Smooth muscle cell (in vitro differentiated cells): ENCODE results near the gene PHF20. TPM values are rescaled to one million over a fixed set of nuclear protein-coding genes. Genes with fewer than 3 reads are reported as not detected.
"Not testable (repeated sequence)": the region's sequence is repeated elsewhere in the genome, so short reads cannot be mapped to it uniquely, and the experiment has no call there.

Experiments
- DNase-seq: peaks from one replicate; lab custom pipeline; 2025; ENCODE audit not compliant: unreplicated experiment; lab: John Stamatoyannopoulos, UW
- H2AFZ ChIP-seq: fragments of 200-600 bp; sonication (generic); 2 replicates; pipeline ENCODE4 v1.6.0; 2016; ENCODE audit warnings: antibody characterized with exemption, low read depth, mild to moderate bottlenecking
- H3F3A ChIP-seq: fragments of 200-600 bp; sonication (generic); 2 replicates; pipeline ENCODE4 v1.6.0; 2017; ENCODE audit warnings: antibody characterized with exemption, low read depth
- H3K27ac ChIP-seq: fragments of 200-600 bp; sonication (generic); 2 replicates; pipeline ENCODE4 v1.5.1; 2016; ENCODE audit warnings: low read depth, mild to moderate bottlenecking
- H3K27me3 ChIP-seq: fragments of 200-600 bp; sonication (generic); 2 replicates; pipeline ENCODE4 v1.6.1; 2016; ENCODE audit warnings: low read depth, mild to moderate bottlenecking
- H3K36me3 ChIP-seq: fragments of 200-600 bp; sonication (generic); 2 replicates; pipeline ENCODE4 v1.5.1; 2016; ENCODE audit warnings: low read depth
- H3K4me1 ChIP-seq: fragments of 200-600 bp; sonication (generic); 2 replicates; pipeline ENCODE4 v1.5.1; 2016; ENCODE audit warnings: low read depth
- H3K4me2 ChIP-seq: fragments of 200-600 bp; sonication (generic); 2 replicates; pipeline ENCODE4 v1.6.0; 2016; ENCODE audit warnings: mild to moderate bottlenecking
- H3K4me3 ChIP-seq: fragments of 200-600 bp; sonication (generic); 2 replicates; pipeline ENCODE4 v1.5.1; 2016; ENCODE audit warnings: mild to moderate bottlenecking
- H3K79me2 ChIP-seq: fragments of 200-600 bp; sonication (generic); 2 replicates; pipeline ENCODE4 v1.6.0; 2016; ENCODE audit warnings: low read depth, mild to moderate bottlenecking
- H3K9ac ChIP-seq: fragments of 200-600 bp; sonication (generic); 2 replicates; pipeline ENCODE4 v1.6.0; 2016; ENCODE audit warnings: low read depth
- H3K9me3 ChIP-seq: fragments of 200-600 bp; sonication (generic); replicated peaks from 2 replicates; pipeline ENCODE4 v1.5.1; 2016; ENCODE audit warnings: low read depth
- H4K20me1 ChIP-seq: fragments of 200-600 bp; sonication (generic); 2 replicates; pipeline ENCODE4 v1.6.0; 2016; ENCODE audit warnings: low read depth
- CTCF ChIP-seq: fragments of 200-600 bp; sonication (generic); IDR thresholded peaks from 2 replicates; pipeline ENCODE4 v1.5.1; 2017; ENCODE audit warnings: borderline replicate concordance, mild to moderate bottlenecking, antibody characterized with exemption; ENCODE audit not compliant: insufficient read depth, poor library complexity, severe bottlenecking
- WGBS: methylation state at CpG from one replicate; pipeline ENCODE4 v1.1.7; 2016; ENCODE audit warnings: low lambda C conversion rate; 5-methylcytosine and 5-hydroxymethylcytosine counted together
- polyA plus RNA-seq: library from polyadenylated mRNA; unstranded; fragments of >200 nt; fragmentation: Nextera tagmentation; extraction: Ambion mirVana; gene quantifications from 2 replicates; pipeline ENCODE4 v1.2.1, GENCODE V29; 2016
- total RNA-seq: library from RNA; depleted of rRNA; stranded (reverse); fragments of >200 nt; gene quantifications from 2 replicates; pipeline ENCODE4 v1.2.3, GENCODE V29; 2014

Gene PHF20
- total and polyA plus RNA-seq, 2 experiments from 2014 or later: 23.3 to 27.4 TPM

GRCh38 chr20:35956616-35957015 is 184.8 kb downstream of the PHF20 start:
- Histone ChIP-seq H3K27me3 (no peaks in the 10 kb centered on the region), H4K20me1 (peaks cover 16% of the 10 kb centered on the region), H3K4me1 (peaks cover 17% of the 10 kb centered on the region), H3K79me2 (peaks cover 20% of the 10 kb centered on the region), H3K4me3 (no peak overlapping the region), H3K36me3 (no peaks in the 10 kb centered on the region), H3K27ac (no peak overlapping the region), H2AFZ (no peak overlapping the region), H3K9me3 (no peaks in the 10 kb centered on the region), H3K4me2 (no peak overlapping the region), H3K9ac (no peak overlapping the region), H3F3A (peaks cover 13% of the 10 kb centered on the region)
- DNase-seq: no peak
- TF ChIP-seq CTCF: no peak

- H3K27ac ChIP-seq, H3K36me3 ChIP-seq, H3K4me1 ChIP-seq, H3K4me2 ChIP-seq, H2AFZ ChIP-seq, H3F3A ChIP-seq, H3K4me3 ChIP-seq, H4K20me1 ChIP-seq, H3K27me3 ChIP-seq, DNase-seq, H3K9ac ChIP-seq, H3K79me2 ChIP-seq, H3K9me3 ChIP-seq: not testable (repeated sequence)
- 87% methylated on average over 6 of the region's 6 CpGs for WGBS
Observed at GRCh38 chr20:35959291-35959690, 187.5 kb downstream of the PHF20 start.

- H3K4me3 ChIP-seq: no peak overlapping the region
- no peaks in the 10 kb centered on the region for H3K9me3 ChIP-seq
- no peaks in the 10 kb centered on the region for H3K4me1 ChIP-seq
- no peaks in the 10 kb centered on the region for H3K79me2 ChIP-seq
- no peak overlapping the region for H3K4me2 ChIP-seq
- DNase-seq: no peak
- no peak overlapping the region for H3K9ac ChIP-seq
- 95% methylated on average over 4 of the region's 4 CpGs for WGBS
- TF ChIP-seq CTCF: no peak
- no peaks in the 10 kb centered on the region for H3K36me3 ChIP-seq
- H4K20me1 ChIP-seq: no peaks in the 10 kb centered on the region
- H3F3A ChIP-seq: no peaks in the 10 kb centered on the region
- H2AFZ ChIP-seq: no peak overlapping the region
- no peak overlapping the region for H3K27ac ChIP-seq
- no peaks in the 10 kb centered on the region for H3K27me3 ChIP-seq
Observed at GRCh38 chr20:35963878-35964277, 192.1 kb downstream of the PHF20 start.

- no peaks in the 10 kb centered on the region for H3K79me2 ChIP-seq
- no peaks in the 10 kb centered on the region for H3K27me3 ChIP-seq
- H3K9ac ChIP-seq: no peak within 1 kb of the TSS
- no peaks in the 10 kb centered on the region for H3K36me3 ChIP-seq
- H3K27ac ChIP-seq: no peak within 1 kb of the TSS
- no peaks in the 10 kb centered on the region for H4K20me1 ChIP-seq
- no peak within 1 kb of the TSS for H3K4me3 ChIP-seq
- H3K4me2 ChIP-seq: no peak within 1 kb of the TSS
- H3K4me1 ChIP-seq: no peaks in the 10 kb centered on the region
- peaks cover 3% of the 10 kb centered on the region for H3F3A ChIP-seq
- TF ChIP-seq CTCF: no peak
- H3K9me3 ChIP-seq: no peaks in the 10 kb centered on the region
- H2AFZ ChIP-seq: no peak within 1 kb of the TSS
- no peak for DNase-seq
- 97% methylated on average over 3 of the region's 3 CpGs for WGBS
Observed at GRCh38 chr20:35967979-35968640, 196.3 kb downstream of the PHF20 start, which contains the start of gene CNBD2. TSS of gene CNBD2 (plus strand) at chr20:35968590. CDS start at chr20:35968763, 173 bp downstream.
